ELR (cell line): ENCODE measurements around the gene G6PC1.
"Not testable (repeated sequence)": the region's sequence is repeated elsewhere in the genome, so short reads cannot be mapped to it uniquely, and the experiment has no call there.

ENCODE experiments used
- DNase-seq: peaks from one replicate; pipeline ENCODE4 v3.0.0-alpha.2; 2015; ENCODE audit warnings: low read depth

The G6PC1 gene

DNA sequence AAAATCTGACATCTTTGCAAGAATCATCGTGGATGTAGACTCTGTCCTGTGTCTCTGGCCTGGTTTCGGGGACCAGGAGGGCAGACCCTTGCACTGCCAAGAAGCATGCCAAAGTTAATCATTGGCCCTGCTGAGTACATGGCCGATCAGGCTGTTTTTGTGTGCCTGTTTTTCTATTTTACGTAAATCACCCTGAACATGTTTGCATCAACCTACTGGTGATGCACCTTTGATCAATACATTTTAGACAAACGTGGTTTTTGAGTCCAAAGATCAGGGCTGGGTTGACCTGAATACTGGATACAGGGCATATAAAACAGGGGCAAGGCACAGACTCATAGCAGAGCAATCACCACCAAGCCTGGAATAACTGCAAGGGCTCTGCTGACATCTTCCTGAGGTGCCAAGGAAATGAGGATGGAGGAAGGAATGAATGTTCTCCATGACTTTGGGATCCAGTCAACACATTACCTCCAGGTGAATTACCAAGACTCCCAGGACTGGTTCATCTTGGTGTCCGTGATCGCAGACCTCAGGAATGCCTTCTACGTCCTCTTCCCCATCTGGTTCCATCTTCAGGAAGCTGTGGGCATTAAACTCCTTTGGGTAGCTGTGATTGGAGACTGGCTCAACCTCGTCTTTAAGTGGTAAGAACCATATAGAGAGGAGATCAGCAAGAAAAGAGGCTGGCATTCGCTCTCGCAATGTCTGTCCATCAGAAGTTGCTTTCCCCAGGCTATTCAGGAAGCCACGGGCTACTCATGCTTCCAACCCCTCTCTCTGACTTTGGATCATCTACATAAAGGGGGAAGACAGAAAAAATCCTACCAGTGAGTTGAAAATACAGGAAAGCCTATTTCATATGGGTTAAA is at the start of gene G6PC1:
Gene G6PC1, plus strand, starts transcription at position 340 of the 872 bp plus-strand sequence. Its CDS starts 78 bp downstream, at position 418.
- no peak for DNase-seq

DNA sequence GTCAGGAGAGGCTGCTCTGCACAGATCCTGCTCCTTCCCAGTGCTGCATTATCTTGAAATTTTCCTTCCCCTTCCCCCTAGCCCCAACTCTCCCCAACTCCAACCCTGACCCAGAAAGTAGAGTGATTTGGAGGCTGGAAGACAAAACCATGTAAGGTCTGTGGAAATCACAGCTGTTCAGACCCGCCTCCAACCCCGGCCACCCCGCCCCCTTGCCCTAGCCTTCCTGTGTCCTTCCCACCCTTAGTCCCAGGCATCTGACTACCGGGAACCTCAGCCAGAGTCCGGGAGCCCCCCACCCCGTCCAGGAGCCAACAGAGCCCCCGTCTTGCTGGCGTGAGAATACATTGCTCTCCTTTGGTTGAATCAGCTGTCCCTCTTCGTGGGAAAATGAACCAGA is 49.6 kb upstream of the G6PC1 start, which contains the start of gene AOC3:
Gene AOC3, plus strand, starts transcription at position 246 of the 400 bp plus-strand sequence. Its CDS starts 145 bp downstream, at position 391.
- DNase-seq, result no peak

DNA sequence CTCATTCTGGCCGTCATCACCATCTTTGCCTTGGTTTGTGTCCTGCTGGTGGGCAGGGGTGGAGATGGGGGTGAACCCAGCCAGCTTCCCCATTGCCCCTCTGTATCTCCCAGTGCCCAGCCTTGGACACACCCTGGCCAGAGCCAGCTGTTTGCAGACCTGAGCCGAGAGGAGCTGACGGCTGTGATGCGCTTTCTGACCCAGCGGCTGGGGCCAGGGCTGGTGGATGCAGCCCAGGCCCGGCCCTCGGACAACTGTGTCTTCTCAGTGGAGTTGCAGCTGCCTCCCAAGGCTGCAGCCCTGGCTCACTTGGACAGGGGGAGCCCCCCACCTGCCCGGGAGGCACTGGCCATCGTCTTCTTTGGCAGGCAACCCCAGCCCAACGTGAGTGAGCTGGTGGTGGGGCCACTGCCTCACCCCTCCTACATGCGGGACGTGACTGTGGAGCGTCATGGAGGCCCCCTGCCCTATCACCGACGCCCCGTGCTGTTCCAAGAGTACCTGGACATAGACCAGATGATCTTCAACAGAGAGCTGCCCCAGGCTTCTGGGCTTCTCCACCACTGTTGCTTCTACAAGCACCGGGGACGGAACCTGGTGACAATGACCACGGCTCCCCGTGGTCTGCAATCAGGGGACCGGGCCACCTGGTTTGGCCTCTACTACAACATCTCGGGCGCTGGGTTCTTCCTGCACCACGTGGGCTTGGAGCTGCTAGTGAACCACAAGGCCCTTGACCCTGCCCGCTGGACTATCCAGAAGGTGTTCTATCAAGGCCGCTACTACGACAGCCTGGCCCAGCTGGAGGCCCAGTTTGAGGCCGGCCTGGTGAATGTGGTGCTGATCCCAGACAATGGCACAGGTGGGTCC is 49.0 kb upstream of the G6PC1 start:
- DNase-seq, result not testable (repeated sequence)

DNA sequence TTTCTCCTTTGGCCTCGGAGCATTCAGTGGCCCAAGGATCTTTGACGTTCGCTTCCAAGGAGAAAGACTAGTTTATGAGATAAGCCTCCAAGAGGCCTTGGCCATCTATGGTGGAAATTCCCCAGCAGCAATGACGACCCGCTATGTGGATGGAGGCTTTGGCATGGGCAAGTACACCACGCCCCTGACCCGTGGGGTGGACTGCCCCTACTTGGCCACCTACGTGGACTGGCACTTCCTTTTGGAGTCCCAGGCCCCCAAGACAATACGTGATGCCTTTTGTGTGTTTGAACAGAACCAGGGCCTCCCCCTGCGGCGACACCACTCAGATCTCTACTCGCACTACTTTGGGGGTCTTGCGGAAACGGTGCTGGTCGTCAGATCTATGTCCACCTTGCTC is 48.2 kb upstream of the G6PC1 start:
- no peak for DNase-seq

DNA sequence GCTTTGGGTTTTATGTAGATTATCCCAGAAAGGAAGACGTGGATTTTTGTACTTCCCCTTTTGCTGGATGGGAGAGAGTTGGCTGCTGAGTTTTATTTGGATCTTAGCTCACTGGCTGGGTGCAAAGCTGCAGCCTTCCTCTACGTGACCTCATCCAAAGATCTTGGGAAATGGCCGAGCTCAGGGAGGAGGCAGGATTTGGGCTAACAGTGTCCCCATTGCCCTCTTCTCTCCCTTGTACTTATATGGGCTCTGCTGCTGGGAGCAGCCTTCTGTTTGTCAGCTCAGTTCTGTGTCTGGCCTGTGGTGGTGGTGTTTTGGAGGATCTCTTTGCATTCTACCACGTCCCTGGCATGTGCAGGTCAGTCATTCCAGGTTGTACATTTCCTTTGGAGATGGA is 47.6 kb upstream of the G6PC1 start:
- DNase-seq, result no peak

DNA sequence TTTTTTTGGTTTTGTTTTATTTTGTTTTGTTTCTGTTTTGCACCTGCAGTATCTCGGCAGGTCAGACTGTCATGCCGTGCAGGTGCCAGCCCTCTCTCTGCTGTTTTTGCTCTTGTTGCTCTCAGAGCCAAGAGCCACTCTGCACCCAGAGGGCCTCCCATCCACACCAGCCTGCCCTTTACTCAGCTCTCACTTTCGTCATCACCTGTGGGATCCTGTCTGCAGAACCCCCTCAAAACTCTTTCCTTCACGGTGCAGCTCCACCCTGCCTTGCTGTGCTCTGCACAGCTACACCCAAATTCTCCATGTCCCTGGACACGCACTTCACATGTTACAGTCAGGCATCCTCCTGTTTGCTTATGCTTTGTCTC is 47.0 kb upstream of the G6PC1 start:
- no peak for DNase-seq

DNA sequence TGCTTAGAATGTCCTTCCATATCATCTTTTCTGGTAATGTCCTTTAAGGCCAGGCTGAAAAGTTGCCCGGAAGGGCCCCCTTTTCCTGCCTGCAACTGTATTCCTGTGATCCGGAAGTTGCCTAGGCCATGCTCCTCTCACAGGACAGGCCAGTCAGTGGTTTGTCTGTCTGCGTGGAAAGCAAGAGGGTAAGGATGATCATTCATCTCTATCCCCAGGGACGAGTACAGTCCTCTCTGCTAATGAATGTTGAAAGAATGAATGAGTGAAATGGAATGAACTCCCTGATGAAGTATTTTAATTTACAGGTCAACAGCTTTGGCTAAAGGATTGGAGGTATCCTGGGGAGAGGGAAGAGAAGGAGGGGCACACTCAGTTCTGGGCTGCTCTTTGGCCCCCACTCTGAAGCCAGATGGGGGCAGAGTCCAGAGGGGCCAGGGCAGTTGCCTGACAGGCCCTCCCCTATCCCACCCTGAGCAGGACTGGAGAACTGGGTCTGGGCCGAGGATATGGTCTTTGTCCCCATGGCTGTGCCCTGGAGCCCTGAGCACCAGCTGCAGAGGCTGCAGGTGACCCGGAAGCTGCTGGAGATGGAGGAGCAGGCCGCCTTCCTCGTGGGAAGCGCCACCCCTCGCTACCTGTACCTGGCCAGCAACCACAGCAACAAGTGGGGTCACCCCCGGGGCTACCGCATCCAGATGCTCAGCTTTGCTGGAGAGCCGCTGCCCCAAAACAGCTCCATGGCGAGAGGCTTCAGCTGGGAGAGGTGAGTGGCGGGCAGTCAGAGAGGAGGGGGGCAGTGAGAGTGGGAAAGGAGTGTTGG is 46.4 kb upstream of the G6PC1 start:
- no peak for DNase-seq

DNA sequence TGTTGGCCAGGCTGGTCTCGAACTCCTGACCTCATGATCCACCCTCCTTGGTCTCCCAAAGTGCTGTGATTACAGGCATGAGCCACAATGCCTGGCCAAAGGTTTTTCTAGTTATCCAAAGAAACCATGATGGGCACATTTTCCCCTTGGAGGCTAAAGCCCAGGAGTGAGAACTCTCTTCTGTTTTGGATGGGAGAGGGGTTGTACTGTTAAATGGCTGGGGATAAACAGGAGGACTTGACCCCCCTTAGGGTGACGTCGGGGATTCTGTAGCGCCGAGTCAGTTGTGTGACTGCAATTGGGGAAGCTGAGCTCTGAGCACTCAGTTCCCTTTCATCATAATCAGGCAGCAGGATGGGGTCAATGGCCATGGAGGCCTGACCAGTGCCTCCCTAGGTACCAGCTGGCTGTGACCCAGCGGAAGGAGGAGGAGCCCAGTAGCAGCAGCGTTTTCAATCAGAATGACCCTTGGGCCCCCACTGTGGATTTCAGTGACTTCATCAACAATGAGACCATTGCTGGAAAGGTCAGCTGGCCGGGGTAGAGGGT is 45.5 kb upstream of the G6PC1 start:
- no peak for DNase-seq

DNA sequence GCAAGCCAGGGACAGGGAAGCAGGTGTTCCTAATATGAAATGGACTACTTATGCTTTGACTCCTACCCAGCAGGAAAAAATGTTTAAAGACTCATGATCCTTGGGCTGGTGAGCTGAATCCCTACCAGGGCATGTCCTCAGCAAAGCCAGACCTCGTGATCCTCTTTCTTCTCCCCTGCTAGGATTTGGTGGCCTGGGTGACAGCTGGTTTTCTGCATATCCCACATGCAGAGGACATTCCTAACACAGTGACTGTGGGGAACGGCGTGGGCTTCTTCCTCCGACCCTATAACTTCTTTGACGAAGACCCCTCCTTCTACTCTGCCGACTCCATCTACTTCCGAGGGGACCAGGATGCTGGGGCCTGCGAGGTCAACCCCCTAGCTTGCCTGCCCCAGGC is 44.5 kb upstream of the G6PC1 start:
- not testable (repeated sequence) for DNase-seq

DNA sequence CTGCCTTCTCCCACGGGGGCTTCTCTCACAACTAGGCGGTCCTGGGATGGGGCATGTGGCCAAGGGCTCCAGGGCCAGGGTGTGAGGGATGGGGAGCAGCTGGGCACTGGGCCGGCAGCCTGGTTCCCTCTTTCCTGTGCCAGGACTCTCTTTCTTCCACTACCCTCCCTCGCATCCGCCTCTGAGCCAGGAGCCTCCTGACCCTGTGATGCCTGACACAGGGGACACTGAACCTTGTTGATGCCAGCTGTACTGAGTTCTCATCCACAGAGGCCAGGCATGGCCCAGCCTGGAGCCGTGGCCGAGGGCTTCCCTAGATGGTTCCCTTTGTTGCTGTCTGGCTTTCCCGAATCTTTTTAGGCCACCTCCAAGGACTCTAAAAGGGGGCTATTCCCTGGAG is 44.1 kb upstream of the G6PC1 start:
- DNase-seq, result not testable (repeated sequence)

DNA sequence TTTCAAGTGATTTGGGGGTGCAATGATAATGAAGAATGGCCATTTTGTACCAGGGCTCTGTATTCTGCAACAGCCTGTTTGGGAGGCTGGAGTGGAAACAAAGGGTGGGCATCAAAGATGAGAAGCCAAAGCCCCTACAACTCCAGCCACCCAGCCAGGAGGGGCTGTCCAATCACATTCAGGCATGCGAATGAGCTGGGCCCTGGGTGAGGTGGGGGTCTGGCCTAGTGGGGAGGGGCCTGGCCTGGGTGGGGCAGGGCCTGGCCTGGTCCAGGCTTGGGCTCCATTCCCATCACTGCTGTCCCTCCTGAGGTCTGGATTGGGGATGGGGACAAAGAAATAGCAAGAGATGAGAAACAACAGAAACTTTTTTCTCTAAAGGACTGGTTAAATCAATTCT is 43.2 kb upstream of the G6PC1 start:
- DNase-seq, result no peak

DNA sequence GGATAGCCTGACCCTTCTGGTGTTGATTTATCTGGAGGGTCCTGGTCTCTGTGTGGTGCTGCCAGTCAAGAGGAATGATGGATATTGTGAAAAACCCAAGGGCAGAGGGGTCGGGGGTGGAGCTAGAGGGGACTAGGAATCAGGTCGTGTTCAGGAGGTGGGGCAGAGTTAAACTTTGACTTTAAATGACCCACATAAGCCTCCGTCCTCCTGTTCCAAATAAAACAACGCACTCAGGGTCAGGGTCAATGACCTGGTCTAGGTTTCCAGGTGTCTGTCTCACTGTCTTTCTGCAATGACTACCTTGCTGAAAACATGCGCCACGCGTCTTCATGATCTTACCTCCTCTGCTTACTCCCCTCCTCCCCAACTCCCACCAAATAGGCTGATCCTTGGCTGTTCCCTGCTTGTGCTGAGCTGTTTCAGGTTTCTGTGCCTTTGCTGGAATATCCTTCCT is 34.9 kb upstream of the G6PC1 start:
- DNase-seq, result no peak

DNA sequence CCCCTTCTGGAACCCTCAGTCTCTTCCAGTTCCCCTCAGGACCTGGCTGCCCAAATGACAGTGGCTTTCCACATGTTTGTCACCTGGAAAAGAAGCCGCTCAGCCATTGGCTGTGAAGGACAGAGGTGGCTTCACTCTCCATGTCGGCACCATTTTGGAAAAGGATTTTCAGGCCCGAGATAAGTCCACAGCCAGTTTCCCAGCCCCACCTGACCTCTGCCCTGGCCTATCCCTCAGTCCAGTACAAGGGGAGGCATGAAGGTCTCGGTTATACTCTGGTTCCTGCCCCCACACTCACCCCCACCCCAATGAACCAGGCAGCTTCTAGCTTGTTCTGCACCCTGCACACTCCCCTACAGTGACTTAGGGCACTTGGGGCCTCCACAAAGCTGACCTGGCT is 34.4 kb upstream of the G6PC1 start:
- DNase-seq, result no peak

DNA sequence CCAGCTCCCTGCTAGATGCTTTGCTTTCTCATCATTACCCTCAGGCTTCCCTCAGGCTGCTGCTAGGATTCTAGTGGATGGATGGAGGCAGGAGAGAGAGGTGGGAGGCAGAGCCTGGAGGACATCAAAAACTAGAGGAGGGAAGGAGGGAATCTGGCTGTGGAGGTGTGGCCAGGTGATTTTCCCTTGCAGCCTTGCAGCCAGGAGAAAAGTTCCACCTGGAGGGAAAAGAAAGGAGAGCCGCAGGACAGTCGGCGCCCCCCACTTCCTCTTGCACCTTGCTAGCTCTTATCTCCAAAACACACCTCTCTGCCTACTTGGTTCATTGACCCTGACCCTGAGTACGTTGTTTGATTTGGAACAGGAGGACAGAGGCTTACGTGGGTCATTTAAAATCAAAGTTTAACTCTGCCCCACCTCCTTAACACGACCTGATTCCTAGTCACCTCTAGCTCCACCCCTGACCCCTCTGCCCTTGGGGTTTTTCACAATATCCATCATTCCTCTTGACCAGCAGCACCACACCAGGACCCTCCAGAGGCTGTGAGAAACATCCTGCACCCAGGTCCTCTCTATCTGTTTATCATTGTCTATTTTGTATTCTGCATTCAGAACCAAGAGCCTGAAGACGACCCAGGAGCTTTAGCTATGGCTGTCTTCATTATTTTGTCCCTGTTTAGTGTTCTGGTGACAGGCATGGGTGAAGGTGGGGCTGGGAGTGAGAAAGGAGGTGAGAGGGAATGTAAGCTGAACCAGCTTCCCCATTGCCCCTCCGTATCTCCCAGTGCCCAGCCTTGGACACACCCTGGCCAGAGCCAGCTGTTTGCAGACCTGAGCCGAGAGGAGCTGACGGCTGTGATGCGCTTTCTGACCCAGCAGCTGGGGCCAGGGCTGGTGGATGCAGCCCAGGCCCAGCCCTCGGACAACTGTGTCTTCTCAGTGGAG is 33.7 kb upstream of the G6PC1 start:
- no peak for DNase-seq

DNA sequence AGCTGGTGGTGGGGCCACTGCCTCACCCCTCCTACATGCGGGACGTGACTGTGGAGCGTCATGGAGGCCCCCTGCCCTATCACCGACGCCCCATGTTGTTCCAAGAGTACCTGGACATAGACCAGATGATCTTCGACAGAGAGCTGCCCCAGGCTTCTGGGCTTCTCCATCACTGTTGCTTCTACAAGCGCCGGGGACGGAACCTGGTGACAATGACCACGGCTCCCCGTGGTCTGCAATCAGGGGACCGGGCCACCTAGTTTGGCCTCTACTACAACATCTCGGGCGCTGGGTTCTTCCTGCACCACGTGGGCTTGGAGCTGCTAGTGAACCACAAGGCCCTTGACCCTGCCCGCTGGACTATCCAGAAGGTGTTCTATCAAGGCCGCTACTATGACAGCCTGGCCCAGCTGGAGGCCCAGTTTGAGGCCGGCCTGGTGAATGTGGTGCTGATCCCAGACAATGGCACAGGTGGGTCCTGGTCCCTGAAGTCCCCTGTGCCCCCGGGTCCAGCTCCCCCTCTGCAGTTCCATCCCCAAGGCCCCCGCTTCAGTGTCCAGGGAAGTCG is 32.8 kb upstream of the G6PC1 start:
- not testable (repeated sequence) for DNase-seq

DNA sequence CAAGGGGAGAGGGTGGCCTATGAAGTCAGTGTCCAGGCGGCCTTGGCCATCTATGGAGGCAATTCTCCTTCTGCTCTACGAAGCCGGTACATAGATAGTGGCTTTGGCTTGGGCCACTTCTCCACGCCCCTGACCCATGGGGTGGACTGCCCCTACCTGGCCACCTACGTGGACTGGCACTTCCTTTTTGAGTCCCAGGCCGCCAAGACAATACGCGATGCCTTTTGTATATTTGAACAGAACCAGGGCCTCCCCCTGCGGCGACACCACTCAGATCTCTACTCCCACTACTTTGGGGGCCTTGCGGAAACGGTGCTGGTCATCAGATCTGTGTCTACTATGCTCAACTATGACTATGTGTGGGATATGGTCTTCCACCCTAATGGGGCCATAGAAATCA is 32.3 kb upstream of the G6PC1 start:
- DNase-seq, result no peak

DNA sequence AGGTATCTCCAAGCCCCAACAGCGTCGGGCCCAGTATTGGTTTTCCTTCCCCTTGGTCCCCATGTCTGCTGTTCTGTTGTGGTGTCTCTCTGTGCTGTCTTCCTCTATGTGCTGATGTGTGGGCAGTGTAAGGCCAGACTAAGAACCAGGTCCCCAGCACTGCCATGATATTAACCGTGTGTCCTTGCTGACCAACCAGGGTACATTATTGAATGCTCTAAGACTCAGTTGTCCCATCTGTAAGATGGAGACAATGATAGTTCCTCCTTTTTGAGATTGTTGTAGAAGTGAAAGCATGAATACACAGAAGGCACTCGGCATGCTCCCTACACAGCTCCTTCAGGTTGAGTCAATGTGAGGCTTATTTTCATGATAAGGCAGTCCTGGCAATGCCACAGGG is 29.0 kb upstream of the G6PC1 start:
- no peak for DNase-seq

DNA sequence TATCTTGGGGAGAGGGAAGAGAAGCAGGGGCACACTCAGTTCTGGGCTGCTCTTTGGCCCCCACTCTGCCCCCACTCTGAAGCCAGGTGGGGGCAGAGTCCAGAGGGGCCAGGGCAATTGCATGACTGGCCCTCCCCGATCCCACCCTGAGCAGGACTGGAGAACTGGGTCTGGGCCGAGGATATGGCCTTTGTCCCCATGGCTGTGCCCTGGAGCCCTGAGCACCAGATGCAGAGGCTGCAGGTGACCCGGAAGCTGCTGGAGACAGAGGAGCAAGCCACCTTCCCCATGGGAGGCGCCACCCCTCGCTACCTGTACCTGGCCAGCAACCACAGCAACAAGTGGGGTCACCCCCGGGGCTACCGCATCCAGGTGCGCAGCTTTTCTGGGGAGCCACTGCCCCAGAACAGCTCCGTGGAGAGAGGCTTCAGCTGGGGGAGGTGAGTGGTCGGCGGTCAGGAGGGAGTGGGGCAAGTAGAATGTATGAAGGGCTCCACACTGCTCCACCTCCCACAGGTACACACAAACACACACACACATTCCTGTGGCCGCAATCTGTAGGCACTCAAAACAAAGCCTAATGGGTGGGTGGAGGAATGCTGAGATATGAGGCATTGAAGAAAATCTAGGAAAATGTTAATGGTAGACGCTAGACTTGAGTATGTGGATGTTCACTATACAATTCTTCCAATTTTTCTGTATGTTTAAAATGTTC is 28.2 kb upstream of the G6PC1 start:
- DNase-seq, result no peak

DNA sequence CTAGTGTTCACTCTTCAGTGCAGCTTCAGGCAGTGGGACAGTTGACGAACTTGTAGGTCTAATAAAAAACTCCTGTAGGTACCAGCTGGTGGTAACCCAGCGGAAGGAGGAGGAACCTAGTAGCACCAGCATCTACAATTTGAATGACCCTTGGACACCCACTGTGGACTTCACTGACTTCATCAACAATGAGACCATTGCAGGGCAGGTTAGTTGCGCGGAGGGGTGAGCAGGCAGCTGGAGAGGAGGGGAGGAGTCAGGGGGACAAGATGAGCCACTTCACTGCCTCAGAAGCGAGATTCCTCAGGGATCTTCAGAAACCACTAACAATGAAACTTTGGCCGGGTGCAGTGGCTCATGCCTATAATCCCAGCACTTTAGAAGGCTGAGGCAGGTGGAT is 27.3 kb upstream of the G6PC1 start:
- no peak for DNase-seq
